ENCODE measurements around the gene ACVR1B. TPM values are rescaled to one million over a fixed set of nuclear protein-coding genes. Genes with fewer than 3 reads are reported as not detected.

The ACVR1B gene
- total and polyA plus RNA-seq, 9 of the 15 experiments (the other 6 are each of a cell fraction or from before 2014, with no cell fraction given) = 0.97 to 15.1 (median 6.8) TPM

DNA sequence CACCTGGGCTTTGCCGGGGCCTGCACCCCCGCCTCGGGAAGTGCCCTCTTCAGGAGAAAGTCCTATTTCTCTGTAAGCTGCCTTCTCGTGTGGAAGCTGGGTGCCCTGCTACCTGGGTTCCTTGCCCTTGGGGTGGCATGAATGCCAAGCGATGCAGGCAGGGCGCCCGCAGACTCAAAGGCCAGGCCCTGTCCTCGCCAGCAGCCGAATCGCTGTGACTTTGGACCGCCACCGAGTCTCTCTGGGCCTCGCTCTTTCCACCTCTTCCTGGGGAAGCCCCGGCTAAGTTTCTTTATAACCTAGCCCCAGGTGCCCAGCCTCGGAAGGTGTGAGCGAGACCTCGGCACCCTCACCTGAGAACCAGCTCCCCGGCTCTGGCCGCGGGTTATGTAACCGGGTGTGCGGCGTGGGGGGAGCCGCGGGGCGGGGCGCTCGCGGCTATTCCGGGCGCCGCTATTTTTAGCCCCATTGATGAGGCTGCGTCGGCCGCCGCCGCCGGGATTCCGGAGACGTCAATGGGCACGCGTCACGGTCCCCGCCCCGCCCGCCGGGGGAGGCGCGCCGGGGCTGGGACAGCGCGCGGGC, 85.2 kb downstream of the ACVR1B start (continued):
- TF ChIP-seq, protein P1, sequence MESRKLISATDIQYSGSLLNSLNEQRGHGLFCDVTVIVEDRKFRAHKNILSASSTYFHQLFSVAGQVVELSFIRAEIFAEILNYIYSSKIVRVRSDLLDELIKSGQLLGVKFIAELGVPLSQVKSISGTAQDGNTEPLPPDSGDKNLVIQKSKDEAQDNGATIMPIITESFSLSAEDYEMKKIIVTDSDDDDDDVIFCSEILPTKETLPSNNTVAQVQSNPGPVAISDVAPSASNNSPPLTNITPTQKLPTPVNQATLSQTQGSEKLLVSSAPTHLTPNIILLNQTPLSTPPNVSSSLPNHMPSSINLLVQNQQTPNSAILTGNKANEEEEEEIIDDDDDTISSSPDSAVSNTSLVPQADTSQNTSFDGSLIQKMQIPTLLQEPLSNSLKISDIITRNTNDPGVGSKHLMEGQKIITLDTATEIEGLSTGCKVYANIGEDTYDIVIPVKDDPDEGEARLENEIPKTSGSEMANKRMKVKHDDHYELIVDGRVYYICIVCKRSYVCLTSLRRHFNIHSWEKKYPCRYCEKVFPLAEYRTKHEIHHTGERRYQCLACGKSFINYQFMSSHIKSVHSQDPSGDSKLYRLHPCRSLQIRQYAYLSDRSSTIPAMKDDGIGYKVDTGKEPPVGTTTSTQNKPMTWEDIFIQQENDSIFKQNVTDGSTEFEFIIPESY (CRISPR knock-in tag; IDR thresholded peaks at IDR 0.05) = peak; percentile 91
- TF ChIP-seq HES1 (IDR thresholded peaks at IDR 0.05; ENCODE audit: low read depth) (peak; percentile 61), ATF7 (IDR thresholded peaks at IDR 0.05) (peak; percentile 50), HMGN3 (IDR thresholded peaks at IDR 0.05; ENCODE audit: borderline replicate concordance, extremely low read depth, insufficient read length, low read depth, low read length) (peak; percentile 95), SMAD4 (CRISPR knock-in tag; conservative IDR thresholded peaks at IDR 0.05) (peak; percentile 99), RBBP5 (IDR thresholded peaks at IDR 0.05; ENCODE audit: borderline replicate concordance, insufficient read depth, low read length, poor library complexity, severe bottlenecking) (no peak), ZNF311 (CRISPR knock-in tag; IDR thresholded peaks at IDR 0.05) (no peak), CXXC5 (CRISPR knock-in tag; IDR thresholded peaks at IDR 0.05) (peak; percentile 93), NCOR1 (IDR thresholded peaks at IDR 0.05) (peak; percentile 89), ZNF589 (CRISPR knock-in tag; IDR thresholded peaks at IDR 0.05; ENCODE audit: low read depth) (no peak), DEAF1 (CRISPR knock-in tag; IDR thresholded peaks at IDR 0.05) (no peak)
- TF ChIP-seq, protein P2, sequence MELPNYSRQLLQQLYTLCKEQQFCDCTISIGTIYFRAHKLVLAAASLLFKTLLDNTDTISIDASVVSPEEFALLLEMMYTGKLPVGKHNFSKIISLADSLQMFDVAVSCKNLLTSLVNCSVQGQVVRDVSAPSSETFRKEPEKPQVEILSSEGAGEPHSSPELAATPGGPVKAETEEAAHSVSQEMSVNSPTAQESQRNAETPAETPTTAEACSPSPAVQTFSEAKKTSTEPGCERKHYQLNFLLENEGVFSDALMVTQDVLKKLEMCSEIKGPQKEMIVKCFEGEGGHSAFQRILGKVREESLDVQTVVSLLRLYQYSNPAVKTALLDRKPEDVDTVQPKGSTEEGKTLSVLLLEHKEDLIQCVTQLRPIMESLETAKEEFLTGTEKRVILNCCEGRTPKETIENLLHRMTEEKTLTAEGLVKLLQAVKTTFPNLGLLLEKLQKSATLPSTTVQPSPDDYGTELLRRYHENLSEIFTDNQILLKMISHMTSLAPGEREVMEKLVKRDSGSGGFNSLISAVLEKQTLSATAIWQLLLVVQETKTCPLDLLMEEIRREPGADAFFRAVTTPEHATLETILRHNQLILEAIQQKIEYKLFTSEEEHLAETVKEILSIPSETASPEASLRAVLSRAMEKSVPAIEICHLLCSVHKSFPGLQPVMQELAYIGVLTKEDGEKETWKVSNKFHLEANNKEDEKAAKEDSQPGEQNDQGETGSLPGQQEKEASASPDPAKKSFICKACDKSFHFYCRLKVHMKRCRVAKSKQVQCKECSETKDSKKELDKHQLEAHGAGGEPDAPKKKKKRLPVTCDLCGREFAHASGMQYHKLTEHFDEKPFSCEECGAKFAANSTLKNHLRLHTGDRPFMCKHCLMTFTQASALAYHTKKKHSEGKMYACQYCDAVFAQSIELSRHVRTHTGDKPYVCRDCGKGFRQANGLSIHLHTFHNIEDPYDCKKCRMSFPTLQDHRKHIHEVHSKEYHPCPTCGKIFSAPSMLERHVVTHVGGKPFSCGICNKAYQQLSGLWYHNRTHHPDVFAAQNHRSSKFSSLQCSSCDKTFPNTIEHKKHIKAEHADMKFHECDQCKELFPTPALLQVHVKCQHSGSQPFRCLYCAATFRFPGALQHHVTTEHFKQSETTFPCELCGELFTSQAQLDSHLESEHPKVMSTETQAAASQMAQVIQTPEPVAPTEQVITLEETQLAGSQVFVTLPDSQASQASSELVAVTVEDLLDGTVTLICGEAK (IDR thresholded peaks at IDR 0.05) = no peak
- TF ChIP-seq, protein P2 (CRISPR knock-in tag; IDR thresholded peaks at IDR 0.05) = no peak
